Bronchial epithelial cell (primary cell): Measurements from ENCODE around the gene PLK3. TPM values are rescaled to one million over a fixed set of nuclear protein-coding genes. Genes with fewer than 3 reads are reported as not detected.
A peak's percentile ranks its signal among the peaks of the same experiment; 100 is the strongest.

Source experiments
- DNase-seq: peaks from one replicate; pipeline ENCODE4 v3.0.0-alpha.2; 2010; ENCODE audit warnings: low read depth
- FAIRE-seq: peaks from 2 replicates; lab custom pipeline; 2011; peaks lifted over from hg19 to GRCh38; lab: Jason Lieb, UNC
- H3K27me3 ChIP-seq: 2 replicates; pipeline ENCODE4 v1.5.1; 2011; ENCODE audit warnings: low read length; ENCODE audit not compliant: control insufficient read depth, insufficient read depth
- H3K36me3 ChIP-seq: 2 replicates; pipeline ENCODE4 v1.5.1; 2011; ENCODE audit warnings: low read length; ENCODE audit not compliant: control insufficient read depth, insufficient read depth
- H3K4me3 ChIP-seq: 2 replicates; pipeline ENCODE4 v1.5.1; 2011; ENCODE audit warnings: mild to moderate bottlenecking, low read depth, low read length, control low read depth
- total RNA-seq: library from RNA; depleted of rRNA; stranded (reverse); fragments of >200 nt; gene quantifications from 2 replicates; pipeline ENCODE4 v1.2.1, GENCODE V29; 2014
- TF ChIP-seq, protein P1 (sequence below): IDR thresholded peaks from 2 replicates; pipeline ENCODE4 v1.5.1; 2011; ENCODE audit warnings: mild to moderate bottlenecking, moderate library complexity, low read length, control low read depth, inconsistent platforms; ENCODE audit not compliant: insufficient read depth, severe bottlenecking

Gene PLK3
- total RNA-seq, 1 donor from 2014 or later = 19.5 TPM

DNA sequence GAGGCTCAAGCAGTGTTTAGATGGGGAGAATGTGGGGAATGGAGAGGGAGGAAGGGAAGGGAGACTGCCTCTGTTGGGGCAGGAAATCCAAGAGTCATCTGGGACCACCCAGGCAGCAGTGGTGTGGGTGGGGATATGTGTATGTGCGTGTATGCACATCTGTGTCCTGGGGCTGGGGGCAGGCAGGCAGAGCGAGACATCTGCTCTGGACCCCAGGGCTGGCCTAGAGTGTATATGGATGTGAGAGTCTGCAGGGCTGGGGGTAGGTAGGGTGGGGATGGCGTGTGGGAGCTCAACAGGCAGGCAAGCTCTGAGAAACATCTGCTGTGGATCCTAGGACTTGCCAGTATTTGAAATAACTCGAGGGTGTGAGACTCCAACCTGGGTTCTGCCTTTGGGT is 39.4 kb downstream of the PLK3 start:
- DNase-seq (no peak), FAIRE-seq (no peak)
- TF ChIP-seq, protein P1, sequence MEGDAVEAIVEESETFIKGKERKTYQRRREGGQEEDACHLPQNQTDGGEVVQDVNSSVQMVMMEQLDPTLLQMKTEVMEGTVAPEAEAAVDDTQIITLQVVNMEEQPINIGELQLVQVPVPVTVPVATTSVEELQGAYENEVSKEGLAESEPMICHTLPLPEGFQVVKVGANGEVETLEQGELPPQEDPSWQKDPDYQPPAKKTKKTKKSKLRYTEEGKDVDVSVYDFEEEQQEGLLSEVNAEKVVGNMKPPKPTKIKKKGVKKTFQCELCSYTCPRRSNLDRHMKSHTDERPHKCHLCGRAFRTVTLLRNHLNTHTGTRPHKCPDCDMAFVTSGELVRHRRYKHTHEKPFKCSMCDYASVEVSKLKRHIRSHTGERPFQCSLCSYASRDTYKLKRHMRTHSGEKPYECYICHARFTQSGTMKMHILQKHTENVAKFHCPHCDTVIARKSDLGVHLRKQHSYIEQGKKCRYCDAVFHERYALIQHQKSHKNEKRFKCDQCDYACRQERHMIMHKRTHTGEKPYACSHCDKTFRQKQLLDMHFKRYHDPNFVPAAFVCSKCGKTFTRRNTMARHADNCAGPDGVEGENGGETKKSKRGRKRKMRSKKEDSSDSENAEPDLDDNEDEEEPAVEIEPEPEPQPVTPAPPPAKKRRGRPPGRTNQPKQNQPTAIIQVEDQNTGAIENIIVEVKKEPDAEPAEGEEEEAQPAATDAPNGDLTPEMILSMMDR = no peak
- Histone ChIP-seq H3K36me3 (no peaks in the 10 kb centered on the region), H3K4me3 (no peak overlapping the region), H3K27me3 (no peaks in the 10 kb centered on the region)

DNA sequence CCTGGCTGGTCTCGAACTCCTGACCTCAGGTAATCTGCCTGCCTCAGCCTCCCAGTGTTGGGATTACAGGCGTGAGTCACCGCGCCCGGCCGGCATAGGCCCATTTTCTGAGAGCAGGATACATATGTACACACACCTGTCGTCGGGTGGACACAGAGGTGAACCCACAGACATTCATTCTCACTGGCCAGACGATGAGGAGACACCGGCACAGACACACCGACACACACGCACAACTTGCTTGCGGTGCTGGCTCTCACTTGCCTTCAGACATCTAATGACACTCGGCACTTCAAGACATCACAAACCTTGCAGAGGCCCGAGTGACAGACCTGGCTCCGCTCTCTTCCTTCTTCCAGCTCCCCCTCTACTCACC is 42.3 kb downstream of the PLK3 start:
- H3K4me3 ChIP-seq = no peak overlapping the region
- TF ChIP-seq, protein P1 = no peak
- peak; percentile 40 for FAIRE-seq
- DNase-seq = no peak
- no peaks in the 10 kb centered on the region for H3K36me3 ChIP-seq
- H3K27me3 ChIP-seq = no peaks in the 10 kb centered on the region

DNA sequence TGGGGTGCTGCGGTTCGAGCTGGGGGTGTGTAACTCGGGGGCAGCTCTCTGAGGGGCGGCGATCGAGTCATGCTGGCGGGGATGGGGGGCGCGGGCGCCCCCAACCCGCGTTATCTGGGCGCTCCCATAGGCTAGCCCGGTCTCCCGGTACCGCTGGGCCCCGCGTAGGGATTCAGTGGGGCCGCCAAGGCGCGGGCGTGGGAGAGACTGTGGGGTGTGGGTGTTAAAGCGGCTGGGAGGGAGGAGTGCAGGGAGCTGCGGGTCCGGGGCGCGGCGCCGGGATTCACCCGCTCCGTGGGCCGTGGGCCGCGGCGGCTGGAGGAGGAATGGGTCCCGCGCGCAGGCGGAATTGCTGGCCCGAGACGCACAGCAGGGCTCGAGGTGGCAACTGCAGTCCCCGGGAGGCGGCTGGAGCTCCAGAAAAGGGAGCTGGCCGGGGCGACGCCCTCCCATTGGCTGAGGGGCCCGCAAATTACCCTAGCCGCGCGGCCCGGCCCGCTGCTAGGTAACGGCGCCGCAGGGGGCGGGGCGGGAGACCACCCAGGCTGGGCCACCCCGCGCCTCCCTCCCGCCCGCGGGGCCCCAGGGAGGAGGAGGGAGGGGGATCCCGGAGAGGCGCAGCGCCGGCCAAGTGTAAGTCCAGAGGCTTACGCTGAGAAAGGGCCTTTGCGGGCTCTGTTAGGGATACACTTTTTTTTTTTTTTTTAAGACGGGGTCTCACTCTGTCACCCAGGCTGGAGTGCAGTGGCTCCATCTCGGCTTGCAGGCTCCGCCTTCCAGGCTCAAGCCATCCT is 42.9 kb downstream of the PLK3 start, which contains the start of gene PTCH2:
PTCH2 (minus strand) TSS at position 392 of the 794 bp plus-strand sequence; CDS start at position 71, 321 bp downstream.
- FAIRE-seq (no peak), DNase-seq (no peak)
- H3K4me3 ChIP-seq = peak within 1 kb of the TSS; percentile 38
- TF ChIP-seq, protein P1 = no peak
- H3K36me3 ChIP-seq = no peaks in the 10 kb centered on the region
- no peaks in the 10 kb centered on the region for H3K27me3 ChIP-seq

DNA sequence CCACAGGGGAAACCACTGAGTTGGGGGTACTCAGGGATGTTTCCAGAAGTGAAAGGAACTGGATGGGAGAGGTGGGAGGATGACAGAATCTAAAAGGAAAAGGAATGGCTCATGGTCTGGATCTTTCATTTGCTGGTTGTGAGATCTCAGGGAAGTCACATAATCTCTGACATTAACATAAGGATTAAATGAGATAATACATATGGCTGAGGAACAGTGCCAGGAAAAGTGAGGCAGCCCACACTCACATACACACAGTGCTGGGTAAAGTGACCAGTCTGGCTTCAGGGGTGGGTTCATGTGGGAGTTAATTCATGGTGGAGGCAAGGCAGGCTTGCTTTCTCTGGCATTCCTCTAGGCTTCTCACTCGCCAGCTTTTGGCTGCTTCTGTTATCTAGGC is 46.8 kb downstream of the PLK3 start:
- no peaks in the 10 kb centered on the region for H3K36me3 ChIP-seq
- no peak for FAIRE-seq
- TF ChIP-seq, protein P1 = no peak
- DNase-seq = no peak
- no peak overlapping the region for H3K4me3 ChIP-seq
- no peaks in the 10 kb centered on the region for H3K27me3 ChIP-seq

DNA sequence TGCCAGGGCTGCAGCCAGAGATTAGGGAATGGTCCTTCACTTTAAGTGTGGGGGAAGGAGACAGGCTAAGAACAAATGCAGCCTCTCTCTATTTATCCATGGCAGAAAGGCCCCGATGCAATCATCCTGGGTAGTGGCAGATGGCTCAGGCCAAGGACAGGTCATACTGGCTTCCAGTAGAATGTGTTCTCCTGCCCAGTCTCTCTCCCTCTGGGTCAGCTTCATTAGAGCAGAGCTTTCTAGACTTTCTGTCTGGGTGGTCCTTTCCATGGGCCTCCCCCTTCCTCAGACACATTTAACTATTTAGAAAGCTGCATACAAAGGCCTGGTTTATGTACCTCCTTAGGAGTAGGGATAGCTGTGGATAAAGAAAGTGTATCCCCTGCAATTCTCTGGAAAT is 47.7 kb downstream of the PLK3 start:
- Histone ChIP-seq H3K36me3 (no peaks in the 10 kb centered on the region), H3K4me3 (no peak overlapping the region), H3K27me3 (no peaks in the 10 kb centered on the region)
- FAIRE-seq (no peak), DNase-seq (no peak)
- TF ChIP-seq, protein P1 = no peak
